MM.1S (cell line): Measurements from ENCODE around the gene HBE1.

Experiments
- EZH2 ChIP-seq: fragments of 300-600 bp; sonication (generic); optimal IDR thresholded peaks from 2 replicates; pipeline ENCODE3; 2017; ENCODE audit warnings: low read depth, mild to moderate bottlenecking, antibody characterized with exemption, low read length, mixed read lengths
- EZH2phosphoT487 ChIP-seq: fragments of 300-600 bp; sonication (generic); IDR thresholded peaks from 2 replicates; pipeline ENCODE4 v1.6.1; 2018; ENCODE audit warnings: antibody characterized with exemption, low read length
- TF ChIP-seq, protein P1 (sequence below): fragments of 300-600 bp; sonication (generic); IDR thresholded peaks from 2 replicates; pipeline ENCODE4 v1.5.1; 2016; ENCODE audit warnings: antibody characterized with exemption, low read length, mixed read lengths

DNA sequence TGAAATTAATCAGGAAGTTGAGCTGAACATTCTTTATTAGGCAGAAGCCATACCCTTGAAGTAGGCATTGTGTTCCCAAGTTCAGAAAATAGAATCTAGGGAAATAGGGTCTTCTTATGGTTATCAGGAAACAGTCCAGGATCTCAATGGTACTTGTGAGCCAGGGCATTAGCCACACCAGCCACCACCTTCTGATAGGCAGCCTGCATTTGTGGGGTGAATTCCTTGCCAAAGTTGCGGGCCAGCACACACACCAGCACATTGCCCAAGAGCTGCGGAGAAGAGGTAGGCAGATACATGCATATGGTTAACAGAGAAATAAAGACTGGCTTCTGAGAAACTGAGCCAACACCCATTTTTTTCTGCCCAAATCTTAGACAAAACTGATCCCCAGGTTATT is 36.9 kb downstream of the HBE1 start:
- TF ChIP-seq, protein P1, sequence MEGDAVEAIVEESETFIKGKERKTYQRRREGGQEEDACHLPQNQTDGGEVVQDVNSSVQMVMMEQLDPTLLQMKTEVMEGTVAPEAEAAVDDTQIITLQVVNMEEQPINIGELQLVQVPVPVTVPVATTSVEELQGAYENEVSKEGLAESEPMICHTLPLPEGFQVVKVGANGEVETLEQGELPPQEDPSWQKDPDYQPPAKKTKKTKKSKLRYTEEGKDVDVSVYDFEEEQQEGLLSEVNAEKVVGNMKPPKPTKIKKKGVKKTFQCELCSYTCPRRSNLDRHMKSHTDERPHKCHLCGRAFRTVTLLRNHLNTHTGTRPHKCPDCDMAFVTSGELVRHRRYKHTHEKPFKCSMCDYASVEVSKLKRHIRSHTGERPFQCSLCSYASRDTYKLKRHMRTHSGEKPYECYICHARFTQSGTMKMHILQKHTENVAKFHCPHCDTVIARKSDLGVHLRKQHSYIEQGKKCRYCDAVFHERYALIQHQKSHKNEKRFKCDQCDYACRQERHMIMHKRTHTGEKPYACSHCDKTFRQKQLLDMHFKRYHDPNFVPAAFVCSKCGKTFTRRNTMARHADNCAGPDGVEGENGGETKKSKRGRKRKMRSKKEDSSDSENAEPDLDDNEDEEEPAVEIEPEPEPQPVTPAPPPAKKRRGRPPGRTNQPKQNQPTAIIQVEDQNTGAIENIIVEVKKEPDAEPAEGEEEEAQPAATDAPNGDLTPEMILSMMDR, result no peak
- TF ChIP-seq EZH2 (no peak), EZH2phosphoT487 (no peak)
